ENCODE measurements around the gene TRIM29.
"Not testable (repeated sequence)": the region's sequence is repeated elsewhere in the genome, so short reads cannot be mapped to it uniquely, and the experiment has no call there.

The TRIM29 gene

GRCh38 chr11:120137611-120138521 lies at the start of gene TRIM29:
Gene TRIM29, minus strand, starts transcription at chr11:120138113. Its CDS starts 82 bp downstream, at chr11:120138031.
- DNase-seq (ENCODE audit: low read depth in 4 of 4, low spot score in 1 of 4): no peak

GRCh38 chr11:120186774-120187591 lies 49.1 kb upstream of the TRIM29 start:
- DNase-seq (ENCODE audit: low read depth in 4 of 4, low spot score in 1 of 4): no peak

- DNase-seq (ENCODE audit: low read depth in 4 of 4, low spot score in 1 of 4): no peak
These were observed 48.5 kb upstream of the TRIM29 start for GRCh38 chr11:120186456-120186773.

- no peak for DNase-seq (ENCODE audit: low read depth in 4 of 4, low spot score in 1 of 4)
These were observed 48.0 kb upstream of the TRIM29 start for GRCh38 chr11:120185706-120186455.

DNA sequence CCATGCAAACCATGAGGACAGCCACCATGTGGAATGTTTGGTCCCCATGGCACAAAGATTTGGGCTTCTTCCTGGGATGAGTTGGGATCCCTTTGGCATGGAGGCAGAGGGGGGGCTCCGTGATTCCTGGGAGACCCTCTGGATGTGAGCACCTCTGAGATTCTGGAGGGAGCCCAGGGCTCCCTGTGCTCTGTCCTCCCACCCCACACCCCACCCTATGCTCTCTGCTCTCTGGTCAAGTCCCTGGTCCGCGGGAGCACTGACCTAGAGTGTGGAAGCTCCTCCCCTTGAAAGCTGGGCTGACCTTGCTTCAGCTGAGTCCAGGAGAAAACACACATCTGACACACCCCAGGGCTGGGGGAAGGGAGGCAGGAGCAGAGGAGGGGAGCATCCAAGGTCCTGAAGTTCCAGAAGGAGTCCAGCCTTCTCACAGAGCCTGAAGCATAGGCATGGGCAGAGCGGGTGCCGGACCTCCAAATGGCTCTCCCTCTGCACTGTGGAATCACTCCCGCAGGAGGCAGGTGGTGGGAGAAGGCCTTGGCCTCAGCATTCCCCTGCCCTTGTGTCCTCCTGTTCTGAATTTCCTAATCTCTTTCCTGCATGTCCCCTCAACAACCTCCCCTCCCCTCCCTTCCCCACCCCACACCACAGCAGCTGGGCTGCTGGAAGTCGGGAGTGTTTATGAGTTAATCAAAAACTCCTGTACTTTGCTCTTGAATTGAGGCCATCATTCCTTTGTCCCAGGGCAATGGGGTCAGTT lies 47.2 kb upstream of the TRIM29 start:
- no peak for DNase-seq (ENCODE audit: low read depth in 4 of 4, low spot score in 1 of 4)

- no peak for DNase-seq (ENCODE audit: low read depth in 4 of 4, low spot score in 1 of 4)
These were observed 46.5 kb upstream of the TRIM29 start for GRCh38 chr11:120184371-120184945.

- no peak for DNase-seq (ENCODE audit: low read depth in 4 of 4, low spot score in 1 of 4)
These were observed 45.8 kb upstream of the TRIM29 start for GRCh38 chr11:120183701-120184141.

DNA sequence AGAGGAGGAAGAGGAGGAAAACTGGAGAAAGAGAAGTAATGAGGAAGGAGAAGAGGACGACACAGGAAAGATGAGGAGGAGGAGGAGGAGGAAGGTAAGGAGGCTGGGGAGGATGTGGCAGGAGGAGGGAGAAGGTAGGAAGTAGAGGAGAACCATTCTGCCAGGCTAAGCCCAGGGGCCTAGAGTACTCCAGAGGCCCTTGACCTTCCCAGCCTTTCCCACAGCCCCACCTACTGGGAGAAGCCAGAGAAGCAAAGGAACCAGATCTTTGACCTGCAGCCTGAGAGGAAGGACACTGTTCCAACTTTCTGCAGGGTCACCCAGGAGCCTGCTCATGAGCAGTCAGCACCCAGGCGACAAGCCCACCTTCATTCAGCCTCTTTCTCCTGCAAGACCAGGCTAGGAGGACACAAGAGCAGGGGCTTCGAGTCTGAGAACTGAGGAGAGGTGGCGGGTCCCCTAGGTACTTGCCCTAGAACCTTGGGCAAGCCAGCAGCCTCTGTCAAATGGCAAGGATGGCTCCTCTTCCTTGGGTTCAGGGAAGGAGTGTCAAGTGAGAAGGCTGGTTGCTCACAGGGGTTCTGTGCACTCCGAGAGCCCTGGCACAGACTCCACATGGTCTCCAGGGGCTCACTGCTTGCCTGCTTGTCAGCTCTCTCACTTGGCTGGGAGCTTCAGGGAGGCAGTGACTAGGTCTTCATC lies 45.0 kb upstream of the TRIM29 start:
- DNase-seq (ENCODE audit: low read depth in 4 of 4, low spot score in 1 of 4): no peak

GRCh38 chr11:120182372-120182771 lies 44.5 kb upstream of the TRIM29 start:
- DNase-seq (ENCODE audit: low read depth in 4 of 4, low spot score in 1 of 4): no peak

DNA sequence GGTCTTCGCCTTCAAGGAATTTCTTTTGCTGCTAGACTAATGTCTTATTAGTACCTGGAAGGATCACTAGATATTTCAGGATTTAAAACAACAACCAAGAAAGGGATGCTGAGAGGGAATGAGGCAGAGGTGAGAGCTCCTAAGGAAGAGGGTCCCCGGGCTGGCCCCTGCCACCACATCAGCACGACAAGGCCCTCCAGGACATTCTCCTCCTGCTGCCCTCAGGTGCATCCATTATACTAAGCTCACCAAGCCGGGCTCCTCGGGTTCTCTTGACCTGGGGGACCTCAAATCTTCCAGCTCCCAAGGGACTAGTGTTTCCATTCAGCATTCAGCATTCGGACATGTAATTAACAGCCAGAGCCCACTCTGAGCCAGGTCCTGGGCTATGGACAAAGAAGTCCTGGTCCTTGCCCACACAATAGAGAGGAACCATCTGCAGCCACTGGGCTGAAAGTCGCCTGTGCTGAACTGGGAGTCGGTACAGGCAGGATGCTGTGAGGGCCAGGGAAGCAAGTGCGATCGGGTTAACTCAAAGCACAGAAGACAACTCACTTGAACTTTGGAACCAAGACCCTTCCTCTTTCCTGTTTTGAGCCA lies 43.6 kb upstream of the TRIM29 start:
- DNase-seq (ENCODE audit: low read depth in 4 of 4, low spot score in 1 of 4): no peak

DNA sequence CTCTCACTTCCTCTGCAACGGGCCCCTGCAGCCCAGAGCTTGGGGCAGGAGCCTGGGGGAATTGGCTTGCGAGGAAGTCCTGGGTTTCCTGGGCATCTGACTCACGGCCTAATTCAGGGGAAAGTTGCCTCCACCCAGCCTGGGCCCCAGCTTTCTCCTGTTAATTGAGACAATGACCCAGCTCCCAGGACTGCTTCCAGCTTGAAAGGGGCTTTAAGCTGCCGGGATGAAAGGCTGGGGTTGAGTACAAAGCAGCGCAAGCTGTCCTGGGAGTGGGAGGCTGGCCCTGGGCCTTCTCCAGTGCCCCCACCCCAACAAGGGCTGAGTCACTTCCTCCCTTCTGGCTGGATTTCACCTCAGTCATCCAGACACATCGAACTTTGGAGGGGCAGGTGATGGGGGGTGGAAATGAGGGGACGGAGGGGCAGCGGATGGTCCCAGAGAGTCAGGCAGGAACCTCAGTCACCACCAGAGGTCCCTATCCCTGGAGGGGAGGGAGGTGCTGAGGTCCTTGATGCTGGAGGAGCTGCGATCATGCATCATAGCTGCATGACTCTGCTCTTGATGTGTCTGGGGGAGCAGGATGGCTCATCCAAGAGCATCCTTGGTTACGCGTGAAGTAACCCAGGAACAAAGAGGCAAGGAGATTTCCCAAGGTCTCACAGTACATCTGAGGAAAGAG lies 42.8 kb upstream of the TRIM29 start:
- no peak for DNase-seq (ENCODE audit: low read depth in 4 of 4, low spot score in 1 of 4)

DNA sequence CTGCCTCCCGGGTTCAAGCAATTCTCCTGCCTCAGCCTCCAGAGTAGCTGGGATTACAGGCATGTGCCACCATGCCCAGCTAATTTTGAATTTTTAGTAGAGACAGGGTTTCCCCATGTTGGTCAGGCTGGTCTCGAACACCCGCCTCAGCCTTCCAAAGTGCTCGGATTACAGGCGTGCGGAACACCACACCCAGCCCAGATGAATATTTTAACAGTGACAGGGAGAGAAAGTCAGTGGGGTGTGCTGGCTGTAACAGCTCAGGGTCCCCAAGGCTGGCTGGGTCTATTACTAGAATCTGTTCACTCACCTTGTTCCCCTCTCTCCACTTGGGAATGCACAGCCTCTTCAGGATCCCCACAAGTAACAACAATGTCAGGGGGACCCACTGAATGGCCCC lies 42.1 kb upstream of the TRIM29 start:
- not testable (repeated sequence) for DNase-seq (ENCODE audit: low read depth in 4 of 4, low spot score in 1 of 4)

- no peak for DNase-seq (ENCODE audit: low read depth in 4 of 4, low spot score in 1 of 4)
These were observed 41.3 kb upstream of the TRIM29 start for GRCh38 chr11:120179057-120179672.

DNA sequence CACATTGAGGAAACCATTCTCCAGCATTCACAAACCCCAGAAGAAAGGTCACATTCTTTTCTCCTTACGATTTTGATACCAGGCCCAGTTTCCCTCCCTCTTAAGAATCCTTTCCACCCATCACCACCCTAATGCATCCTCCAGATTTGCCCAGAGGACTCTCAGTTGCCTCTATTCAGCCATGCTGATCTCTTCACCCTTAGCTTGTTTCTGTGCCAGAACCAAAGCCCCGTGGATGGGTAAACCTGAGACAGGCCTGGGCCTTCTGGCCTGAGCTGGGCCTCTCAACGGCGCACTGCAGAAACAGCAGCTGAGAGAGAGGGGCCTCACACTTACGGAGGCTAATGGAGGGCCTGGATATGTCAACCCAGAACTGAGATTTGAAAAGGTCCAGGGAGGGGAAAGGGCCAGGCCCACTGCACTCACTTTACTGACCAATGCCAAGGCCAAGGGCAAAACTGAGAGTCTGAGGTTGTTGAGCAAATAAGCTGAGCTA lies 40.7 kb upstream of the TRIM29 start:
- DNase-seq (ENCODE audit: low read depth in 4 of 4, low spot score in 1 of 4): no peak

- DNase-seq (ENCODE audit: low read depth in 4 of 4, low spot score in 1 of 4): no peak
These were observed 37.0 kb upstream of the TRIM29 start for GRCh38 chr11:120174866-120175265.

- no peak for DNase-seq (ENCODE audit: low read depth in 4 of 4, low spot score in 1 of 4)
These were observed 35.9 kb upstream of the TRIM29 start for GRCh38 chr11:120173807-120174206.

DNA sequence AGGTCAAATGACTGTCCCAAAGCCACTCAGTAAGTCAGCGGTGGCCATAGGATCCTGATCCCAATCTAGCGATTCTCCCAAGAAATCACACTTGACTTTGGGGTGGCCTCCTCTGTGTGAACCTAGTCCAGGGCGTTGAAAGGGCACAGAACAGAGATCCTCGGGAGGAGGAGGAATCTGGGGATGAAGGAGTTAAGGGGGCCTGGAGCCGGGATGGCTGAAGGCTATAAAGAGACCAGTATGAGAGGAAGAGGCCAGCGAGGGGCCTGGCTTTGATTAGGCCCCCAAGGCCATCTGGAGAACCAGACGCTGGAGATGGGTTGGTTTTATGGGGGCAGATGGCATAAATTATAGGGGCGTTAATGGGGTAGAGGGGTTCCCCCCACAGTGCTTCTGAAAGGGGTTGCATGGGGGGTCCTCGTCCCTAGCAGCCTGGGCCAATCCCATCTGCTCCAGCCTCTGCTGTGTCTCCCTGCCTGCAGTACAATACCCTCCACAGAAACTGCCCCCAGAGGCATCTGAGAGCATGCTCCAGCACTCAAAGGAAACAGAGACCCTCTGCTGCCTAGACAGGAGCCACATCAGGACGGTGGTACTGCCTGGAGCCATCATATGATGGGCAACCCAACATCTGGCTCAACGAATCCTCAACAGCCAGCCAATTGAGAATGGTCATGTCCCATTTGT lies 35.2 kb upstream of the TRIM29 start:
- DNase-seq (ENCODE audit: low read depth in 4 of 4, low spot score in 1 of 4): no peak

Data from stimulated activated CD4-positive, alpha-beta T cell treated with anti-CD3 and anti-CD28 coated beads, Interleukin-1b, Interleukin-23, amount 100 ng/mL, for 24 hours (primary cell).